GM19238 (cell line): ENCODE measurements around the gene SEC22C.
A peak's percentile ranks its signal among the peaks of the same experiment; 100 is the strongest.

Source experiments
- DNase-seq: peaks from one replicate; pipeline ENCODE4 v3.0.0; 2011; ENCODE audit warnings: low spot score; ENCODE audit not compliant: insufficient read length

SEC22C gene

DNA sequence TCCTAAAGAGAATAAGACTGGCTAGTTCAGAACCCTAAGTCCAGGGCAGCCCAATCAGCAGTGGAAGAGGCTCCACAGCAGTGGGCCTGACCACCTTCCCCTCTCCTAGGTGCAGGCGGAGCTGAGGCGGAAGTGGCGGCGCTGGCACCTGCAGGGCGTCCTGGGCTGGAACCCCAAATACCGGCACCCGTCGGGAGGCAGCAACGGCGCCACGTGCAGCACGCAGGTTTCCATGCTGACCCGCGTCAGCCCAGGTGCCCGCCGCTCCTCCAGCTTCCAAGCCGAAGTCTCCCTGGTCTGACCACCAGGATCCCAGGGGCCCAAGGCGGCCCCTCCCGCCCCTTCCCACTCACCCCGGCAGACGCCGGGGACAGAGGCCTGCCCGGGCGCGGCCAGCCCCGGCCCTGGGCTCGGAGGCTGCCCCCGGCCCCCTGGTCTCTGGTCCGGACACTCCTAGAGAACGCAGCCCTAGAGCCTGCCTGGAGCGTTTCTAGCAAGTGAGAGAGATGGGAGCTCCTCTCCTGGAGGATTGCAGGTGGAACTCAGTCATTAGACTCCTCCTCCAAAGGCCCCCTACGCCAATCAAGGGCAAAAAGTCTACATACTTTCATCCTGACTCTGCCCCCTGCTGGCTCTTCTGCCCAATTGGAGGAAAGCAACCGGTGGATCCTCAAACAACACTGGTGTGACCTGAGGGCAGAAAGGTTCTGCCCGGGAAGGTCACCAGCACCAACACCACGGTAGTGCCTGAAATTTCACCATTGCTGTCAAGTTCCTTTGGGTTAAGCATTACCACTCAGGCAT, 45.6 kb downstream of the SEC22C start:
- peak; percentile 41 for DNase-seq

GRCh38 chr3:42533161-42533897, 48.4 kb downstream of the SEC22C start:
- DNase-seq = no peak

DNA sequence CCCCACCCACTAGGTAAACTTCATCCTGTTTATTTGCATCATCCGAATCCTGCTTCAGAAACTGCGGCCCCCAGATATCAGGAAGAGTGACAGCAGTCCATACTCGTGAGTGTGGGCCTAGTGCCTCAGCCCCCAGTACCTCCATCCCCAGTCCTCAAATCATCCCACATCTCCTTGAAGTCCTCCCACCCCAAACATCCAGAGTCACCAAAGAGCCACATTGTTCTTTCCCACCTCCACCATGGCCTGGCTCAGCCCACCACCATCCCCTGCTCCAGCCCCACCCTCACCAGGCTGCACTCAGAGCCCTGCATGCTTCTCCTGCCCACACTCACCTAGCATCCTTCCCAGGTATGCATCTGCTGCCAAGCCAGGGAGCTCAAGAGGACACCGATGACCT, 49.5 kb downstream of the SEC22C start:
- no peak for DNase-seq

DNA sequence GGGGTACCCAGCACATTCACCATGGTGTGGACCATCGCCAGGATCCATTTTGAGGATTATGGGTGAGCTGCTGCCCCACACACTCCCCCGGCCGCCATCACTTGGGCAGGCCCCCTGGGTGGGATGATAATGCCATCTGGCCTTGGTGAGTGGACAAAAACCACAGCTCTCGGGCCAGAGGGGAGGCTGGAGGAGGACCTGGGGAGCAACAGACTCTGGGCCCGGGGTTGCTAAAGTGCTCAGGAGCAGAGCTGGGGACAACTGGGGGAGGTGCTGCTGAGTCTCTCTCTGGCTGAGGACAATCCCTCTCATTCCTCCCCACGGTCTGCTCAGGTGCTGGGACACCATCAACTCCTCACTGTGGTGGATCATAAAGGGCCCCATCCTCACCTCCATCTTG, 50.3 kb downstream of the SEC22C start:
- no peak for DNase-seq

DNA sequence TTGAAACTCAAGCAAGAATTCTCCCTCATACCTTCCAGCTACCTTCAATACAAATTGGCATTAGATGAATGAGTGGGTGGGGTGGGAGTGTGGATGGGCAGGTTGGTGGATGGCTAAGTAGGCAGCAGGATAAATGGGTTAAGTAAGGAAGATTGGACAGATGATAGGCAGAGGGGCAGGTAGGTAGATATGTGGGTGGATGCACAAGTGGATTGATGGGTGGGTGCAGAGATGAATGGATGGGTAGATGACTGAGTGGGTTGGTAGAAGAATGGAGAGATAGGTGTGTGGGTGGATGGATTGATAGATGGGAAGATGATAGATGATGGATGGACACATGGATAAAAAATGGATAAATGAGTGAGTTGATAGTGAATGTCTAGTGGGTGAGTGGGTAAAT, 51.7 kb downstream of the SEC22C start:
- DNase-seq = no peak

DNA sequence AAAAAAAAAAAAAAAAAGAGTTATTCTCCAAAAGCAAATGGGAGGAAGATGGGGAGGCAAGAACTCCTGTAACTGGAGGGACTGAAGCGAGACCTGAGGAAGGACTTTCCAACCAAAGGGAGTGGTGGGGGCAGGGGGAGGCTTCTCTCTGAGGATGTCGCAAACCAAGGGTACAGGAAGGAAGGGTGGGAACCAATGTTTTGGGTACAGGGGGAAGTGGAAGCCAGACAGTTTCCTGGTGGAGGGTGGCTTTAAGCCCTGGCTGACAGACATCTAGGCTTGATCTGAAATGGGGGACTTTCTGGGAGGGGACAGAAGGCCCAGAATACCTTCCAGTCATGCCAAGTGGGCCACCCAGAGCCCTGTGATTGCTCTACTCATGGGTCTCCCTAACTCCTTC, 52.3 kb downstream of the SEC22C start:
- no peak for DNase-seq

GRCh38 chr3:42527368-42527917, 54.3 kb downstream of the SEC22C start:
- DNase-seq = no peak

- no peak for DNase-seq
Observed at GRCh38 chr3:42526616-42527367, 55.0 kb downstream of the SEC22C start.

GRCh38 chr3:42525736-42526345, 55.9 kb downstream of the SEC22C start:
- no peak for DNase-seq

DNA sequence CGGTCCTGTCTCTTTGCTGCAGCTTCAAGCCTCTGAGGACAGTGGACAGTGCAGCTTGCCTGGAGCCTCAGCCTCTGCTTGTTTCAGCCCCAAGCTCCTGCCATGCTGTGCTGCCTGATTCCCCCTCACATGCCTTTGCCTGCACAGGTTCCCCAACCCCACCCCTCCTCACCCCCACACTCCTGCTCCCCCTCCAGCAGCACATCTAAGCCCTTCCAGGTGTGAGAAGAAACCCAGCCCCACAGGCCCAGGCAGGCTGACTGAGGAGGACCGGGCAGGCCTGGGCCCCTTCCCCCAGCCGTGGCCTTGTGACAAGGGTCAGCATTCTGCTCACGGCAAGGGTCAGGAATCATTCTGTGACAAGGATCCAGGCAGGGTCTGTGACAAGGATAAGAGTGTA, 56.6 kb downstream of the SEC22C start:
- DNase-seq = no peak

DNA sequence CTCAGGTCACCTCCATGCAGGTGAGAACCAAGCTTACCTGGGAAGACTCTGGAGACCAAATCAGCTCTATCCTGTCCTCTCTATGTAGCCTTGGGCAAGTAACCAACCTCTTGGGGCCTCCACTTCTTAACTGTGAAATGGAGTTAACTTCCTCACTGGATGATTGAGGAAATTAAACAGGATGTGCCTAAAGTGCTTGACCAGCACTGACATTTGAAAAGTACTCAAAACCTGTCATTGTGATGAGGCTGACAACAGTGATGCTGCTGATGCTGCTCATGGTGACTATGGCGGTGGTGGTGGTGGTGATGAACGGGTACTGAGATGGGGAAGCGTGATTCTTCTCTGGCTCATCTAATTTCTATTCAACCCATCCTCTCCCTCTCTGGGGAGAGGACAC, 57.0 kb downstream of the SEC22C start:
- DNase-seq = no peak

- DNase-seq = no peak
Observed at GRCh38 chr3:42520906-42521305, 60.9 kb downstream of the SEC22C start.

GRCh38 chr3:42520336-42520735, 61.4 kb downstream of the SEC22C start:
- no peak for DNase-seq

DNA sequence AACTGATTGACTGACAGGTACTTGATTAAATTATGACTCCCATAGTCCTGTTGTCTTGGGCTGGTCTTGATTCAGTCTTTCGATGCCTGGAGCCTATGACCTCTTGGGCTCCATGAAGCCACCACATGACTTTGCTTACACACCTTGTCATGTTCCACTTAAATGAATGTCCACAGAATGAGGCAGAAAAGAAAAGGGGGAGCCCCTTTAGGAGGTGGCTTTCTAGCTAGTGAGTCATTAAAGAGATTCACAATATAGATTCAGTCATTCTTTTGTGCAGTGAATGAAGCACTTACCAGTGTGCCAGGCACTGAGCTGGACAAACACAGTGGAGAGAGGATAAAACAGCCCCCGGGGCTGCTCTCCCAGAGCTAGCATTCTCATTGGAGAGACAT, 62.2 kb downstream of the SEC22C start:
- no peak for DNase-seq

DNA sequence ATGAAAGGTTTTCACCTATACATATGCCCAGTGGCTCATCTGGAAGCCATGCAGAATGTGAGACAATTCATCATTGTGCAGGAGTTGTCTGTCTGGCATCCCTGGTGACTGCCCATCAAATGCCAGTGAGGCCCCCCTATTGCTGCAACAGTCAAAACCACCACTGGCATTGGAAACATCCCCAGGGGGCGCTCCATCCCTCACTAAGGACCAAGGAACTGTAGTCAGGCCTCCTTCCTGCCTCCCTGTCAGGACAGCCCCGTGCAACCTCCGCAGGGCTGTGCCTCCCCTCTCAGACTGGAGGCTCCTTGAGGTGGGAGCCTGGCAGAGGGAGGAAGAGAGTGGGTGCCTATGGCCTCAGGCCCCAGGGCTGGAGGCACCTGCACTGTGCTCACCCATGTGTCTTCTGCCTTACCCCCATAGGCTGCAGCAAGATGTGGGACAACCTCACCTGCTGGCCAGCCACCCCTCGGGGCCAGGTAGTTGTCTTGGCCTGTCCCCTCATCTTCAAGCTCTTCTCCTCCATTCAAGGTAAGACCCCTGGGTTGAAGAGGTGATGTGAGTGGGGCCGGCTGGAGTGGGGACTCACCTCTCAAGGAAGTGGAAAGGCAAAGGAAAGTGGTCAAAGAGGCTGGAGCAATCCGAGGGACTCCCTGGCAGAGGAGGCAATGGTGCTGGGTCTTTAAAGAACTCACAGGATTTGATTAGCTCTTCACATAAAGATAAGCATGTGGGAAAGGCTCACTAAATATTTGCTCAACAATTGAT, 62.8 kb downstream of the SEC22C start:
- DNase-seq = no peak

DNA sequence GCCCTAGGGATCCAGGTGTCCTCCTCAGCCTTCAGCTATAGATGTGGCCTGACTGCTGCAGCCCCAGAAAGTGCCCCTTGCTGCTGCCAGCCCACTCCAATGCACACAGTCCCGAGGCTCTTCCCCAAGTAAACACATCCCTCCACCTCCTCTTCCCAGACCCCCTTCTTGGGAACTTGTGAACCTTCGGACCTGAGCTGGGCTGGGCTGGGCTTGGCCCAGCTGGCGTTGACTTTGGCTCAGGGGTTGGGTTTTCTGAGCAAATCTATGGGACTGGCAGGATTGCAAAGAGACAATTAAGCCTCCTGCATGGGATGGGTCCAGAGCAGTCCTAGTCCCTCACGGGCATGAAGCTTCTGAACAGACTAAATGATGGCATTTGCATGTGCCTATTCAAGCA, 64.7 kb downstream of the SEC22C start:
- DNase-seq = no peak

GRCh38 chr3:42516443-42516842, 65.3 kb downstream of the SEC22C start:
- DNase-seq = no peak

- no peak for DNase-seq
Observed at GRCh38 chr3:42515976-42516375, 65.8 kb downstream of the SEC22C start.

DNA sequence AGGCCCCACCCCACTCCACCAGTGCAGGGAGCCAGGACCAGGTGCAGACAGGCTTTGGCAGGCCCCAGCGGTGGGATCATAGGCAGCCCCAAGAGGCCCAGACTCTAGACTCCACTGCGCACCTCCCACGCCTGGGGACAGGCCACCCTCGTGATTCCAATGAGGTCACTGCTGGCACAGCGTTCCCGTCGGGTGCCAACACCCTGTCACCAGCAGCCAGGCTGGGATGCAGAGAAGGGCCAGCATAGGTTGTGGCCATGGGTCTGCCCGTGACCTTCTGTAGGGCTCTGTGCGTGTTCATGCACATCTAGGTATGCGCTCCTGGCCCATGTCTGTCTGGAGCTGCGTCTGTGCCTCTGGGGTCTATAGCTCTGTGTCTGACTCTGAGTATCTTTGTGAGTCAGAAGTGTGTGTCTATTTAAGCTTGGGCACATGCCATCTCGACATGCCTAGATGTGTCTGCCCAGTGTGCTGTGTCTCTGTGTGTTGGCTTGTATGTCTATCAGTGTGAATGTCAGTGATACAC, 66.3 kb downstream of the SEC22C start:
- DNase-seq = no peak

DNA sequence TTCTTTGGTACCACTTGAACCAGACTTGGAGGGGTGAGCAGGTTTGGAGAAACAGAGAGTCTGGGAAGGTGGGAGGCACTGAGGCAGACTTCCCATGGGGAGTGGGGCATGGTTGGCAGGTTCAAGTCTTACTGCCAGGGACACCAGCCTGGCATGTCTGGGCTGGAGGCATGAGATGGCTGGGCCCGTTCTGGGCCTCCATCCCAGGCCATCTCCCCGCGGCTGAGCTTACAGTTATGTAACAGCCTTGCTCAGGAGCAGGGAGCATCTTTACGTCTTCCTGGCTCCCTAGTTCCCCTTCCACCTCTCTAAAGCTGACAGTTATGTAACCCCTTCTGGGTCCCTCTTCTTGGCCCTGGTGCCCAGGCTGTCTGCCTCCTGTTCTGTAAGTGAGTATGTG, 66.9 kb downstream of the SEC22C start:
- DNase-seq = no peak
